GM12873 (cell line): ENCODE results near the gene HTR1B.

Experiments used
- TF ChIP-seq, protein P1 (sequence below): IDR thresholded peaks from 2 replicates; pipeline ENCODE4 v1.5.1; 2012; ENCODE audit warnings: low read depth, mild to moderate bottlenecking, moderate library complexity, low read length, control low read depth; ENCODE audit not compliant: insufficient read depth; ENCODE audit errors: missing control alignments

The HTR1B gene, protein sequence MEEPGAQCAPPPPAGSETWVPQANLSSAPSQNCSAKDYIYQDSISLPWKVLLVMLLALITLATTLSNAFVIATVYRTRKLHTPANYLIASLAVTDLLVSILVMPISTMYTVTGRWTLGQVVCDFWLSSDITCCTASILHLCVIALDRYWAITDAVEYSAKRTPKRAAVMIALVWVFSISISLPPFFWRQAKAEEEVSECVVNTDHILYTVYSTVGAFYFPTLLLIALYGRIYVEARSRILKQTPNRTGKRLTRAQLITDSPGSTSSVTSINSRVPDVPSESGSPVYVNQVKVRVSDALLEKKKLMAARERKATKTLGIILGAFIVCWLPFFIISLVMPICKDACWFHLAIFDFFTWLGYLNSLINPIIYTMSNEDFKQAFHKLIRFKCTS

DNA sequence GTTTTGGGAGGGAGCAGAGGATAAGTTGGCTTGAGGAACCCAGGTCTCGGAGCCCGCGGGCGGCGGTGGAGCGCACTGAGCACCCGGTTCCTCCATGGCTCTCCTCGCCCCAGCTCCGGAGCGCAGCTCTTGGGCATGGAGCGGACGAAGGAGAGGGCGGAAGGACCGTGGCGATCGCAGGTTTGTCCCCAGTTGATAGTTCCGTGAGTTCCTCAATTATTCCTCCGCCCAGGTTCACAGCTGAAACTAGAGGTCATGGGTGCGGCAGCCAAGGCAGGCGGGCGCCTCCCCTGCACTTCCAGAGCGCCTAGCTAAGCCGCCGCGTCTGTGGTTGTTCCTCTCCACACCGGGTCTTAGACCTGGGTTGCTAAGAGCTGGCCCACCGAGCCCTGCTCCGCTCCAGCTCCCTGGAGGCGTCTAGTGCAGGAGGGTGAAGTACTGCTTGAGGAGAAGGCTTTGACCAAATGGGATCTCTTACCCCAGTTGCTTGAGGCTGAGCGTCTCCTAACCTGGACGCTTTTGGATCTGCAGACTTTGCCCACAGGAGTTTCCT, at the start of gene HTR1B:
Gene HTR1B, minus strand, starts transcription at position 184 of the 553 bp plus-strand sequence. Its CDS starts 88 bp downstream, at position 96.
- TF ChIP-seq, protein P1, sequence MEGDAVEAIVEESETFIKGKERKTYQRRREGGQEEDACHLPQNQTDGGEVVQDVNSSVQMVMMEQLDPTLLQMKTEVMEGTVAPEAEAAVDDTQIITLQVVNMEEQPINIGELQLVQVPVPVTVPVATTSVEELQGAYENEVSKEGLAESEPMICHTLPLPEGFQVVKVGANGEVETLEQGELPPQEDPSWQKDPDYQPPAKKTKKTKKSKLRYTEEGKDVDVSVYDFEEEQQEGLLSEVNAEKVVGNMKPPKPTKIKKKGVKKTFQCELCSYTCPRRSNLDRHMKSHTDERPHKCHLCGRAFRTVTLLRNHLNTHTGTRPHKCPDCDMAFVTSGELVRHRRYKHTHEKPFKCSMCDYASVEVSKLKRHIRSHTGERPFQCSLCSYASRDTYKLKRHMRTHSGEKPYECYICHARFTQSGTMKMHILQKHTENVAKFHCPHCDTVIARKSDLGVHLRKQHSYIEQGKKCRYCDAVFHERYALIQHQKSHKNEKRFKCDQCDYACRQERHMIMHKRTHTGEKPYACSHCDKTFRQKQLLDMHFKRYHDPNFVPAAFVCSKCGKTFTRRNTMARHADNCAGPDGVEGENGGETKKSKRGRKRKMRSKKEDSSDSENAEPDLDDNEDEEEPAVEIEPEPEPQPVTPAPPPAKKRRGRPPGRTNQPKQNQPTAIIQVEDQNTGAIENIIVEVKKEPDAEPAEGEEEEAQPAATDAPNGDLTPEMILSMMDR = no peak

DNA sequence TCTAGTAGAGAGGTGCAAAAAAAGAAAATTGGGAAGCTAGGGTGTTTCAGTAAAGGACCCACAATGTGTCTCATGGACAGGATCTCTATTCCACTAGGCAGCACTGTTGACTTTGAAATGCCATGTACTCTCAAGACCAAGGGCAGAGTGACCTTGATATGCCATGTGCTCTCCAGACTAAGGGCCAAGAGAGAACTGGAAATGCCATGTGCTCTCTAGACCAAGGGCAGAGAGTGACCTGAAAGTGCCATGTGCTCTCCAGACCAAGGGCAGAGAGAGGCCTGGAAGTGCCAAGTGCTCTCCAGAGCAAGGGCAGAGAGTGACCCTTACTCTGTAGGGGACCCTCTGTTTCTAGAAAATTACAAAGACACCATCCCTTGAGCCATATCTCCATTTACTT, 49.3 kb upstream of the HTR1B start:
- TF ChIP-seq, protein P1 = no peak

DNA sequence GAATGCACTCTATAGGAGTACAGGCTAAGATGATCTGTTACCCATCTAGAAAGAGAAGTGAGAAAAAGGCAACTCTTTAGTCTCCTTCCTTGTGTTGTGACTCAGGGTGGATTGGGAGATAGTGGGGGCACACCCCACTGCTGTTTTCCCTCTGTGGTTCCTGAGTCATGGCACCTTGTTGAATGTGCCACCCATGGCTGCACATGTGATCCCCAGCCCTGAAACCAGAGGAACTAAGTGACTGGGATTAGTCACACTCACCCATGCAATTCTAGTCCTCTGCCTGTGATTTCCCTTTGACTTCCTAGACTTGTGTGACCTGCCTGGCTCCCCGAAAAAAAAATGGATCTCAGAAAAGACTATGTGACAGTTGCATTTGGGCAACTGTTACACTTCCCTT, 48.6 kb upstream of the HTR1B start:
- TF ChIP-seq, protein P1 = no peak

DNA sequence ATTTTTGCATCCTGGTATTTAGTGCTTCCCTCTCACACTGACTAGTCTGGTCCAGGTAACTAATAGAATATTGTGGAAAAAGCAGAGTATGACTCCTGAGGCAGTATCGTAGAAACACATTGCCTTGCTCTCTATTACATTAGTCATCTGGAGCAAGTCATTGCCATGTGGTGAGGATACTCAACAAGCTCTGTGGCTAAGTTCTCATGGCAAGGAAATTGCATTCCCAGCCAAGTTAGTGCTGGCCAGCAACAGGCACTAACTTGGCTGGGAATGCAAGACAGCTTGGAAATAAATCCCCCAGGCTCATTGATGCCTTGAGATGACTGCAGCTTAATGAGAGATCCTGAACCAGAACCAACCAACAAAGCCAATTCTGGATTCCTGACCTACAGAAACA, 39.7 kb upstream of the HTR1B start:
- TF ChIP-seq, protein P1 = no peak

DNA sequence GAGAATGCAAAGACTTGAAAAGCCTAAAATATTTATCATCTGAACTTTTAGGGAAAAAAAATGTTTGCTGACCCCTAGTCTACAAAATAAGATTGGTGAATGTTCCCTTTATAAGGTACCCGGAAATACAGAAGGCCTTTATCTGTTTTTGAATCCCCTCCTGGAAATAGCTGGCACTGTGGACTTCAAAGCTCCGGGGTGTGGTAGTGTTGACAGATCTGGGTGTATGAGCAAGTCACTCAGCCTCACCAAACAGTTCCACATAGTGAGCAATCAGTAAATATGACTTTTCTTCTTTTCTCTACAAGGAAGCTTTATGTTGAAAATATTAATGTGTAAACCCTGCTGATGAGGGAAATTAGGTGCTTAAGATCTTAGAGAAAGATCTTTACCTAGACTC, 29.2 kb upstream of the HTR1B start:
- TF ChIP-seq, protein P1 = no peak

DNA sequence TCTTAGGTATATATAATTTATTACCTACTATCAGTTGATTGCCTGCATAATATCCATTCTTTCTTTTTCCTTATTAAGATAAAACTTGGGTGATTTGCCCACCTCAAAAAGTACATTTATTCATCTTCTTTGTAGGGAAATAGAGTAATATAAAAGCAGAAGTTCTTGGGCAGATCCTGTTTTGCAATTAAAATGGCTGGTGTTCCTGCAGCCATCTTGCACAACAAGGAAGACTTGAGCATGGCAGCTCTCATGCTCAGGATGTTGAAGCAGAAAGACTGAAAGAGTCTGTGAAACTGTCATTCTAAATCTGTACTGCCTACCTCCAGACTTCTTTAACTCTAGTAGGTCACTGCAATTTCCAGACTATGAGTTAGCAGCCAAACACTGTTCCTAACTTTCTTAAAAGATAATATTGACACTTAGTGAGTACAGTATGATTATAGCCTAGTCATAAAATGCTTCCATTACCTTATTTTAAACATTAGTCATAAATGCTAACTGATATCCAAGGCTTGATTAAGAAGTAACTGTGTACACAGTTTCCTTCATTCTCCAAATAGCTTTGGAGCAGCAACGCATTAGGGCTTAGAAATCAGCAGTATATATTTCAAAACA, 24.6 kb upstream of the HTR1B start:
- TF ChIP-seq, protein P1 = no peak

DNA sequence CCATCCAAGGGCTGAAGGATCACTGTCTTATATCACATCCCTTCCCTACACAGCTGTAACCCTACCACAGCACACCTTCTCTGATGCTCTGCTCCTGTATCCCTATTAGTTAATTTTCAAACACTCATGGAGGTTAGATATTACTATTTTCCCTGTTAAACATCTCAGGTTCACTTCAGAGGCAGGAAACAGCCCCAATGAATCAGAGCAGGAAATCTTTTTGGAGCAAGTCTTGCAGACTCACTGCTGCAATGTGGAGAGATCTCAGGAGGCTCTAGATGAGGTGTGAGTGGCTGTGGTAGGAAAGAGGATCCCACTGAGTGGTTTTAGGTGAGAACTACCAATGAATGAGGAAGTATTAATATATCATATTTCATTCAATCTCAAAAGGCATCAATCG, 19.7 kb upstream of the HTR1B start:
- TF ChIP-seq, protein P1 = no peak
